Mammary epithelial cell (primary cell): ENCODE measurements around the gene EHD4.

Experiments used
- EZH2 ChIP-seq: IDR thresholded peaks from 2 replicates; pipeline ENCODE4 v1.6.1; 2012; ENCODE audit warnings: low read length, inconsistent platforms, borderline replicate concordance
- TF ChIP-seq, protein P1 (sequence below), 2 donors: IDR thresholded peaks in 1 of 2; conservative IDR thresholded peaks in 1 of 2; 2 replicates each; pipeline ENCODE4 v1.5.1; 2011 to 2012; ENCODE audit warnings: inconsistent platforms in 2 of 2, low read length in 2 of 2, mild to moderate bottlenecking in 2 of 2, control low read depth in 1 of 2, low read depth in 1 of 2; ENCODE audit not compliant: insufficient read depth in 1 of 2; ENCODE audit errors: extremely low read depth in 1 of 2

DNA sequence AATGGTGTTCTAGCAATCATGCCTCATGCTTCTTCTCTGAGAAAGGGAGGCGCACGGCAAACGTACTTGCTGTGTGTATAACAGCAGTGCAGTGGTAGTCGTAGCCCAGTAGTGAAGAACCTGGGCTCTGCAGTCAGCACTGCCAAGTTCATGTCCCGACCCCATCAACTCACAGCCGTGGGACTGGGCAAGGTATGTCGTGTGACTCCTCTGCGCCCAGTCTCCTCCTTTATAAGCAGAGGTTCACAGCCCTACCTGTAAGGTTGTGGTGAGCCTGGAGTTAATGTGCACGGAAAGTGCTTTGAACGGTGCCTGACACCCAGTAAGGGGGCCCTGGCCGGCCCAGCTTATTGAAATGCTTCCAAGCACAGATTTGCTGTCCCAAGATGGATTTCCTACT lies 26.6 kb downstream of the EHD4 start:
- TF ChIP-seq, protein P1, sequence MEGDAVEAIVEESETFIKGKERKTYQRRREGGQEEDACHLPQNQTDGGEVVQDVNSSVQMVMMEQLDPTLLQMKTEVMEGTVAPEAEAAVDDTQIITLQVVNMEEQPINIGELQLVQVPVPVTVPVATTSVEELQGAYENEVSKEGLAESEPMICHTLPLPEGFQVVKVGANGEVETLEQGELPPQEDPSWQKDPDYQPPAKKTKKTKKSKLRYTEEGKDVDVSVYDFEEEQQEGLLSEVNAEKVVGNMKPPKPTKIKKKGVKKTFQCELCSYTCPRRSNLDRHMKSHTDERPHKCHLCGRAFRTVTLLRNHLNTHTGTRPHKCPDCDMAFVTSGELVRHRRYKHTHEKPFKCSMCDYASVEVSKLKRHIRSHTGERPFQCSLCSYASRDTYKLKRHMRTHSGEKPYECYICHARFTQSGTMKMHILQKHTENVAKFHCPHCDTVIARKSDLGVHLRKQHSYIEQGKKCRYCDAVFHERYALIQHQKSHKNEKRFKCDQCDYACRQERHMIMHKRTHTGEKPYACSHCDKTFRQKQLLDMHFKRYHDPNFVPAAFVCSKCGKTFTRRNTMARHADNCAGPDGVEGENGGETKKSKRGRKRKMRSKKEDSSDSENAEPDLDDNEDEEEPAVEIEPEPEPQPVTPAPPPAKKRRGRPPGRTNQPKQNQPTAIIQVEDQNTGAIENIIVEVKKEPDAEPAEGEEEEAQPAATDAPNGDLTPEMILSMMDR (conservative IDR thresholded peaks at IDR 0.05 in 1 of 2, IDR thresholded peaks at IDR 0.05 in 1 of 2; ENCODE audit: extremely low read depth in 1 of 2, insufficient read depth in 1 of 2, low read depth in 1 of 2, low read length in 2 of 2): no peak
- no peak for TF ChIP-seq EZH2
